HS-5 (cell line): Measurements from ENCODE around the gene NIN.

Source experiments
- DNase-seq: peaks from one replicate; pipeline ENCODE4 v3.0.0-alpha.2; 2012; ENCODE audit warnings: low read depth

Gene NIN

DNA sequence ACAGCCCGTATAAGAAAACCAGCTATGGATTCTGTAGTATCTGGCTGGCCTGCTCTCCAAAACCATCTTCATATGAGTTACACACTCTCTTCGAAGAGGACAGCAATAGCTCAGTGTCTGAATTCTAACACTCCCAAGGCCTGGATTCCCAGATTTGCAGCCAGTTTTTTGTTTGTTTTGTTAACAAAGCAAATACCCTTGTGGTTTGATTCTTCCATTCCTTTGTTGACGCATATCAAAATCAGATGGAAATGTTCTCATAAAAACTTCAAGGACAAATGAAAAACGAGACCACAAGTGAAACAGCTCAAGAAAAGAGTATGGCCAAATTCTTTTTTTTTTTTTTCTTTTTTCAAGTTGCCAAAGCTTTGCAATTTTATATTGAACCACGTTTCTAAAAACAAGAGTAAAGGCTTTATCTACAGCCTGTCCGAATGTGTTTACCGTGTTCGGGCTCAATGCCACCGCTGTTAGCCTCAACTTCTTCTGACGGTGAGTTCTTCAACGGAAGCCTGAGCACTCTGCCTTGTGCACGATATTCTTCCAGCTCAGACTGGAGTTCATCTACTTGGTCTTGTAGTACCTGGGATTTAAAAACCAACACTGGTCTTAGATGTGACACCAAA lies 67.5 kb downstream of the NIN start:
- DNase-seq, result no peak

DNA sequence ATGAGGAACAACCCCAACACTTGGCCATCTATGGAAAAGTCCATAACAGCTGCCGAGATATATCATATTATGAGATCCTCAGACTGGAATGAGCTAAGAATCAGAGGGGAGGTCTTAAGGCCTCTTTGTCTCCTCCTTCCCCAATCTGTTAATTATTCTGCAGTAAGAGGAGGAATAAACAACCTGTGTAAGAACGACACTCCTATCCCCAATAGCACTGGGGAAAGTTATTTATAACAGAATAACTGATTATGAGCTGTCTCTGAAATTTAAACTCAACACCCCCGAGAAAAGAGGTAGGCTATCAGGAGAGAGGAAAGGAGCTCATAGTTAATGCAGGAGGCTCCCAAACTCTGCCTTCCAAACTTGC lies 68.0 kb downstream of the NIN start:
- DNase-seq, result no peak

DNA sequence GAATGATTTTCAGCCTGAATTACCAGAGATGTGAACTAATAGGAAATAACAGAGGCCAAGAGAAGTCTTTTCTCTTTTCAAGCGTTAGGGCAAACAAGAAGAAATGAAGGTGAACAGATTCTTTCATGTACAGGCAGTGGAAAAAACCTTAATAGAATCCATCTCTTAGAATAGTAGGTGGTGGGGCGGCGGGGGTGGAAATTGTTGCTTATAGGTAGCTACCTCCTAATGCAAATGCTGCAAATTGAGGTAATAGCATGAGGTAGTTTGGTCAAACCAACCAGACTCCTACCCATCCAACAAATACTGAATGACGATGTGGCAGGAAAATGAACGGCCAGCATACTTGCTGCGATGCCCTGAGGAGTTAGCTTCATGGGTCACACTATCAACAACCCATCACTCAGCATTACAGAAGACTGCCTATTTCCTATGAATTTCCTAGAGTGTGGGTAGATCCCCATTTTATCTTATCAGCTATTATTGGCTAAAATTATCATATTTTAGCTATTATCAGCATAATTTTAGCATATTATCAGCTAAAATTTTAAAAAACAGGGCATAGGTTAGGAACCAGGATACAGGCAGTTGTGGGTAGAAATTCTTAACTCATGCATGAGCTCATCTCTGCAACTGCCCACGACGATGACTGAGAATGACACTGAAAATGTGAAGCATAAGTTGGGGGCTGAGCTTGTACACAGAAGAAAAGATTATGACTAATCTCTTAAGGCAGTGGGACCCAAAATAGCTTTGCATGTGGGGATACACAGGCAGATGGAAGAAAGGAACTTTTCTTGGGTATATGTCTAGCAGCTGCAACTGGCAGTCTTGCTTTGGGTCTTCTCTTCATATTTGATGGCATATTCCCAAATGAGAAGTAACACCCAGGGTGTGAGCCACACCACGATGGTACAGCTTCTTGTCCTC lies 68.7 kb downstream of the NIN start:
- peak; percentile 72 for DNase-seq

DNA sequence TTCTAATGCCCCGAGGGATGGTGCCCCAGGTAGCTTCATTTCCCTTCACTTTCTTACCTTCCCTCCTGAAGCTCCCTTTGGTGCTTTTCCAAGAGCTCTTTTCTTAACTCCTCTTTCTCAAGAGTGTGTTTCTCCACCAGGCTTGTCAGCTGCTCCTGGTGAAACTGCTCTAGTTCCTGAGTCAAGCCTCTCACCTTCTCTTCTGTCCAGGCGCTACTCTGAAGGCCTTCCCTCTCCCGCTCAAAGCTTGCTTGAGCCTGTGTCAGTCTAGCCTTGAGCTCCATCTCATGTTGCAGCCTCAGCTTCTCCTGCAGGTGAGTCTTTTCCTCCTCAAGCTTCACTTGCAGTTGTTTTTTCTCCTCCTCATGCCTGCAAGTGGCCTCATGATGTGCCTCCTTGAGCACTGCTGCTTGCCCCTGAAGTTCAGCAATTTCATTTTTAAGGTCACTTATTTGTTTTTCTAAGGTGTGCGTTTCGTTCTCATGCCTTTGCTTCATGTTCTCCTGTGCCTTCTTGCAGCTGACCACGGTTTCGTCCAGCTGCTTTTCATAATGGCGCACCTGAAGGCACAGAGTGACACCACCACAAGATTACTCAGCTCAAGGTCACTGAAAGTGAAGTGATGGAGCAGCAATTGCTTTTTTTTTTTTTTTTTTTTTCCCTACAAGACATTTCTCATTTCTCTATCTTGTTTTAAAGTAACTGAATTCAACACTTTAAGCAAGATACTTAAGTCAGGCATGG lies 71.0 kb downstream of the NIN start:
- no peak for DNase-seq

GRCh38 chr14:50758945-50759344 lies 72.0 kb downstream of the NIN start:
- DNase-seq, result no peak

DNA sequence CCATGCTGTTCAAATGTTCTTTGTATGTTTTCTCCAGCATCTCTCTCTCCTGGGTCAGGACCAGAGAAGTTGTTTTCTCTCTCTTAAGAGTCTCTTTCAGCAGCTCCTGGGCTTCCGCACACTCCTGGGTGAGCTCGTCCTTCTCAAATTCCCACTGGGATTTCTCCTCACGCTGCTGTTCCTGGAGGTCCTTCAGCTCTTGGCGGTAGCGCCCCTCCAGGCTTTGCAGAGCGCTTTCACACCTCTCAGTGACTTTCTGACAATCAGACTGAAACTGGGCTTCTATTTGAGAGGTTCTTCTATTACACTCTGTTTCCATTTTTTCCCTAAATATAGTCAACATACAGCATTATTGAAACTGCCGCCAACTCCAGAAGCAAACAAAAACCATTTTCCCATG lies 72.7 kb downstream of the NIN start:
- no peak for DNase-seq

DNA sequence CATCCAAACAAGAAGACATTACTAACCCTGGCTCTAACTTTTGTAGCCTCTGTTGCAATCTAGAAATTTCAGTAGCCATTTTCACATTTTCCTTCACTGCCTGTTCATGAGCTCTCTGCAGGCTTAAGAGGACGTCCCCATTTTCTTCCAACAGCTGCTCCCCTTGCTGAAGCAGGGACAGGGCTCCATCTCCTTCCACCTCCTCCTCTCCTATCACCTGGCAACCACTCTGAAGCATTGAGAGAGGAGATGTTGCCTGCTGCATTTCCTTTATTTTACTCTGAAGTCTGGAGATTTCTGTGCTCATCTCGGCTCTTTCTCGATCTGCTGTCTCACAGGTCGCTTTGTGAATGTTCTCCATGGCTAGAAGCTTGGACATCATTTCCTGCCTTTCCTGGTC lies 73.3 kb downstream of the NIN start:
- DNase-seq, result no peak

DNA sequence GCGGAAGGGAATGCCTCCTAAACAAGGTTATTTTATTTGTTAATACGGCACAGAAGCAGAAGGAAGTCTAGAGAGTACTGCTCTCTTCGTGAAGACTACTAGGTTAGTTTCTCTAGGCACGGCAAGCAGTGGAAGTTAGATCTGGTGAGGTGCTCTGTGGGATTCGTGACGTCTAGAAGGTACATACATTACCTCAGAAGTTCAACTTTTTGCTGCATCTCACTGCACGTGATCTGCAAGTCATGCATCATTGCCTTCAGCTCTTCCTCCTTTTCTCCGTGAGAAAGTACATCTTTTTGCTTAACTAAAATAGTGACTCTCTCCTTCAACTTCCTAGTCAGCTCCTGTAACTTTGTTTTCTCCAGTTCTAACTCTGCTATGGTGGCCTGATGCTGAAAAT lies 74.7 kb downstream of the NIN start:
- DNase-seq, result no peak

GRCh38 chr14:50750323-50750722 lies 80.6 kb downstream of the NIN start:
- no peak for DNase-seq

DNA sequence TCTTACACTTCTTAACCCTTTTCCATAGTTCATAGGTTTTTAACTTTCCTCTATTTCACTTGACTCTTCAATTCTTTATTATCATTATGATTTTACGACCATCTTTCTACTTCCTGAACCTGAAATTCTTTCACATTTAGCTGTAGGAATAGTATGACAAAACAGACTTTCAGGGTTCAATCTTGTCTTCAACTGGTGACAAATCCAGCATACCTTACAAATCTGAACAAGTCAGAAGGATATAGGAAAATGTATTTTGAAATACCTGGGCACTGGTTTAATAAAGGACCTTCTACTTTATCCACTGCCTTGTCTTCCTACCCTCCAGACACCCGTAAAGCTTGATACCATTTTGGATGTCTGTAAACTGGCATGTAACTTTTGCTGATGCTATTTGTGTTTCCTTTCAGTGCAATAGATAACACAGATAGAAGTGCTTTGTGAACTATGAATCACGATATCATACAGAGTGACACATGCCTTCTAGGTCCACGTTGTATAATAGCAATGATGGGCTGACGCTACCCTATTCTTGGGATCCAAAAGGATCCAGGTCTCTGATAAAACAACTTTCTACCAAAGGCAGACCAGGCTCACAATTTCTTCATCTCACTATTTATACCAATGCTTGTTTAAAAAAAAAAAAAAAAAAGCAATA lies 85.4 kb downstream of the NIN start:
- DNase-seq, result no peak

DNA sequence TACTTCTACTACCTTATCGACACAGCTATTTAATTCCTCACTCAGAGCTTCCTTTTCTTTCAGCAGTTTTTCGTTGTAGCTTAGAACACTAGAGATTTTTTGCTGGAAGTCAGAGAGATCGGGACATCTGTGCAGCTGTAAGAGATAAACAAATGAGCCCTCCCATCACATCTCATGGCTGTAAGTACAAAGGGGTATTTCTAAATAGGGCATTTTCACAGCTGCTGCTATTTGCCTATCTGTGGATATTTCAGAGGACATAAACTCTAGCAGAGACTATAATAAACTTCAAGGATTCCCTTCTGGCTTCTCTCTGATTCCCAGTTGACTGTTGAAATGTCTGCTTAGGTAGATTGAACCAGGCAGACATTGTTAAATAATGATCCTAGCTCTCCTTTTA lies 86.7 kb downstream of the NIN start:
- no peak for DNase-seq

DNA sequence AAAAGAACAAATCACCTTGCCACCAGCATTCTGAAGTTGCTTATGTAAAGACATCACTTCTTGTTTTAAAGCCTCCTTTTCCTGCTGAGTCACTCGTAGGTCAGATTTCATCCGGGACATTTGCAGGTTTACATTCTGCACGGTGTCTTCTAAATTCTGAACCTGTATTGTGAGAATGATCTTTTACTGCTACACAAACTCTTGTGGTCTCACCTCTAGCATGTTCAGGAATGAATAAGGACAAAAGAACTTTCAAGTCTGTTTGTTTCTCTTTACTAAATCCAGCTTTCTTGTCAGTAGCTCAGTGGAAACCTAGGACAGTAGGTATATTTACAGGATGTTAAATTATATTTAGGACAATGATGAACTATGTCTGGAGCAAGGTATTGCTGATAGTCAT lies 89.4 kb downstream of the NIN start:
- no peak for DNase-seq

DNA sequence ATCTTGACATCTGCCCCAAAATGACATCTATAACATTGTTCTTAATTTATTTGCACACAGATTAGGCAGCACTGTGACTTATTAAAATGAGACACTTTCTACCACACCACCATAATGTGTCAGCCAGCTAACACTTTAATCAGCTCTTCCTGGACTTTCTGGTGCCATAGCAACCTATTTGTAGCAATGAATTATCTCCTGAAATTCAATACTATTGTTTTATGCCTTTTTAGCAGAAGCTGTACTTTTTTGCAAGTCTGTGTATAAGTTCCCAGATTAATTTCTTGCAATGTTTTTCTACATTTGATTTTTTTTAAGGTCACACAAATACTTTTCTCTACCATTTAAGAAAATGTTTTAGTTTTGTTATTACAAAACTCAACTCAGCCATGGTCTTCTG lies 90.1 kb downstream of the NIN start:
- no peak for DNase-seq

- DNase-seq, result no peak
Observed at GRCh38 chr14:50739186-50739585, 91.8 kb downstream of the NIN start.

DNA sequence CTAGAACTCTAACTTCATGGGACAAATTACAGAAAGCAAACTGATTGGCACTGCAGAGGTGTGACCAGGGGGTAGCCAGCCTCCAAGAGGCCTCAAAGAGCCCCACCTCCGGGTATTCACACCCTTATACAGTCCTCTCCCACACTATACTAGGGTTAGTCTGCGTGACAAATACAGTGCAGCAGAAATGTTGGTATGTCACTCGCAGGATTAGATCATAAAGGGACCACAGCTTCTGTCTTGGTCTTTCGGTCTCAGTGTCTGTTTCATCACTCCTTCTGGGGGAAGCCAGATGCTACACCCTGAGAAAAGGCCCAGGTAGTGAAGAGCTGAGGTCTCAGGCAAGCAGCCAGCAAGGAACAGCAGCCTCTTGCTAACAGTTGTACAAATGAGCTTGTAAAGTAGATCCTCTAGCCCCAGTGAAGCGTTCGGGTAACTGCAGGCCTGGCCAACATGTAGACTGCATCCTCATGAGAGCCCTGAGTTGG lies 94.0 kb downstream of the NIN start:
- DNase-seq, result no peak

DNA sequence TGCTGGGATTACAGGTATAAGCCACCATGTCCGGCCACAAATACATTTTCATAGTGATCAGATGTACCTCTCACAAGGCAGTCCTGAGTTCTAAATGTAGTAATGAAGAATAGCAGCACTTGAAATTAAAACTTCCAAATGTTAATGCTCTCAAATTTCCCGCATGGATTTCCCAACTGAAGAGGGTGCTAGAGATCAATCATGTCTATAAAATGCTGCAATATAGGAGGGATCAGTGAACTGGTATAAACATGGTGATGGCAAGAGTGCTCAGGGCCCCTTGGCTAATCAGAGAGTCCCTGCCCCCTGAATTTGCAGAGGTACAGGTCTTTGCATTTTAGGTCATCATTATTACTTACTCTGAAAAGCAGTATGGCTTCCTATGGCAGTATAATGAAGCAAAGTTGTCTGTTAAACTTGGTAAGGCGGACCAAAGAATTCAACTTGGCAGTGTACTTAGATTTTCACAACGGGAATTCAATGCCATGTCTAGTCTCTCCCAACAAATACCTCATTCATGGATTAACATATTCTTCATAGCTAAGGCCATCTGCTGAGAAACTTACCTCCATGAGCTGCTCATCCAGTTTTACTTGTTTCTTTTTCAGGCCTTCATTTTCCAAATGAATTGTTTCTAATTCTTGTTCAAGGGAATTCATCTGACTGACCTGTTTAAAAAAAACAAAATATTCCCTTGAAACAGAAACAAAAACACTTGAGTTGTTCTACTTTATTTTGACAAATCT lies 95.8 kb downstream of the NIN start:
- DNase-seq, result no peak

DNA sequence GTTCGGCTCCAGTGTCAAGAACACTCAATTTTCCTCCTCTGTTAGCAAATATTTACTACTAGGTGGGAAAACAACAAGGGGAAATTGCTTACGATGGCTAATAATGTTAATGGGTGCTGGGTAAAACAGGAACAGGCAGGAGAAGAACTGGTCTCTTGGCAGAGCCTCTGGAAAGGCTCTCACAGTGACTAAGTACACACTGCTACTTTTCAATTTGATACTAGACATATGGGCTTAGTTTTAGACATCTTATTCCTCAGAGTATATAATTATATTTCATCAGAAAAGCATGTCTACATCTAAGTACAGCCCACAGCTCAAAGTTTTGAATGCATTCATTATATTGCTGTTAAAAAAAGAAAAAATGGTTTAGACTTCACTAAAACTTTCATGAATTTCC lies 97.5 kb downstream of the NIN start:
- no peak for DNase-seq

DNA sequence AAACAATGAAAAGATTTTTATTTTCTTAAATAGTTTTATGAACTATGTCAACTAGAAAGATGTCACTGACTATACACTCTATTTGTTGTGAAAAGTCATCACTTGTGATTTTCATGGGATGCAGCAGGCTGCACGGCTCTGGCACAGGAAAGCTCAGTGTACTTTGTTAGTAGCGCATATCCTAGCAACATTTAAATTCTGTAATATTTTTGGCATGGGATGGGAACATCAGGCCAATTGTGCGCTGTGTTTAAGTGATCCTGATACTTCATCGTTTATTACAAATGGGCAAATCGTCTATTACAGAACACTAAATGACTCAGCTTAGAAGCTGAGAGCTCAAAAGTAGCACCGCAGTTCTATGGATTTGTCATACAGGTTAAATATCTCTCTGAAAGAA lies 102.1 kb downstream of the NIN start:
- DNase-seq, result no peak

DNA sequence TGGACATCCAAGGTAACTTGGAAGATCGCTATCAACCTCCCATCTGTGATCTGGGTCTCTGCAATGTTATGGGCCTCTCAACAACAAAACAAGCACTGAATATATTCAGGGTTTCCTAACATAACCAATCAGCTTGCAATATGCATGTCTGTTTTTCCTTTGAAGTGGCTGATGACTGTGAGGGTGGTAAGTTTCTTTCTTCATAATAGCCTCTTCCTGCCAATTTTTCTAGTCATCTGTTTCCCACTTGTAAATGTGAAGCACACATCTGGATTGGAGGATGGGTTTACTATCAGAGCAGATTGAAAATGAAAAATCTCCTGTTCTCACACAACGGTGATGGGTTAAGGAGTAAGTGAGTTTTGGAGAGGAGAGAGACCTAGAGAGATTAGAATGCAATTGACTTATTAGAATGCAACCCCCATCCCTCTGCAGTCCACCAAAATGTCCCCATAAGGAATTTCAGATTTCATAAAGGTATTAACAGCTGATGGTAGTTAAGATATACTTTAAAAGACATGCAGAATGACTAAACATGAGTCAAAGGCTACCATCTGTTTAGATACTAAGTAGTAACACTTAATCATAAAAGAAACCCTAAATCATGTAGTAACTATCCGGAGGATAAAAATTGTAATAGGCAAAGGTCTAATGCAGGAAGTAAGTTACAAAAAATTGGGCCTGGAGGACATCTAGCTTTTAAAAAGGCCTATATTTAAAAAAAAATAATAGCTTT lies 104.4 kb downstream of the NIN start:
- DNase-seq, result peak; percentile 93

GRCh38 chr14:50725761-50726160 lies 105.2 kb downstream of the NIN start:
- DNase-seq, result no peak
